HCT116 (cell line): ENCODE measurements around the gene OR5P2. TPM values are rescaled to one million over a fixed set of nuclear protein-coding genes. Genes with fewer than 3 reads are reported as not detected.

Source experiments
- ATAC-seq: fragments of 200-7000 bp; cut with Tn5 transposase; 2 replicates; pipeline ENCODE4 v1.9.1; 2020; ENCODE audit warnings: mild to moderate bottlenecking, moderate library complexity
- Bru-seq: library from RNA; stranded (reverse); fragments of 400-500 nt; gene quantifications from one replicate; lab custom pipeline; 2021; lab: Mats Ljungman, UMichigan
- BruChase-seq, 2 experiments: library from RNA; stranded (reverse); fragments of 400-500 nt; gene quantifications; one replicate each; lab custom pipeline; 2021; lab: Mats Ljungman, UMichigan
- BruUV-seq: library from RNA; stranded (reverse); fragments of 400-500 nt; replicated peaks from 2 replicates; lab custom pipeline; 2021; lab: Mats Ljungman, UMichigan
- CTCF ChIA-PET: fragments of 300-600 bp; sonication (Branson Sonifier 250); formaldehyde crosslinking; loops from one replicate; lab custom pipeline; 2021; ENCODE audit warnings: antibody characterized with exemption; lab: Charles Lee
- POLR2A ChIA-PET: fragments of 300-600, 350-600 bp; sonication (Branson Sonifier 250); formaldehyde crosslinking; loops from one replicate; lab custom pipeline; 2021; ENCODE audit warnings: antibody characterized with exemption; lab: Charles Lee
- RAD21 ChIA-PET, 2 experiments: fragments of 300-600 bp; sonication (Branson Sonifier 250); formaldehyde crosslinking; loops; one replicate each; lab custom pipeline; 2023; ENCODE audit warnings: low total read pairs in 2 of 2; ENCODE audit not compliant: uncharacterized antibody in 2 of 2, unreplicated experiment in 2 of 2, low non-redundant PET in 1 of 2; lab: Charles Lee
- DNase-seq: peaks from one replicate; pipeline ENCODE4 v3.0.0-alpha.2; 2010; ENCODE audit warnings: low read depth, low spot score
- H2AFZ ChIP-seq: fragments of 200-600 bp; shearing (Covaris generic), sonication (generic); 2 replicates; pipeline ENCODE4 v1.6.1; 2017; ENCODE audit warnings: low read depth, mixed run types, mixed read lengths, antibody characterized with exemption, low read length; ENCODE audit not compliant: poor library complexity, severe bottlenecking
- H3K27ac ChIP-seq: 2 replicates; pipeline ENCODE4 v1.5.1; 2012; ENCODE audit warnings: low read depth, low read length
- H3K27me3 ChIP-seq: fragments of 200-600 bp; sonication (generic); 2 replicates; pipeline ENCODE4 v1.6.1; 2016; ENCODE audit warnings: mixed run types, low read length, mixed read lengths; ENCODE audit not compliant: insufficient read depth
- H3K36me3 ChIP-seq, 2 experiments: fragments of 200-500 bp in 1 of 2; fragments of 200-600 bp in 1 of 2; sonication (Bioruptor generic) in 1 of 2; sonication (generic) in 1 of 2; 2 replicates each; pipeline versions ENCODE4 v1.5.1 to v1.6.1; 2014 to 2016; ENCODE audit warnings: low read length in 2 of 2, inconsistent platforms in 1 of 2, mixed read lengths in 1 of 2, mixed run types in 1 of 2; ENCODE audit not compliant: insufficient read depth in 2 of 2, control insufficient read depth in 1 of 2
- H3K4me1 ChIP-seq, 2 experiments: fragments of 200-600 bp in 1 of 2; sonication (generic) in 1 of 2; 2 replicates each; pipeline versions ENCODE4 v1.5.1 to v1.6.1; 2012 to 2017; ENCODE audit warnings: low read length in 2 of 2, inconsistent platforms in 1 of 2, mild to moderate bottlenecking in 1 of 2, mixed read lengths in 1 of 2, mixed run types in 1 of 2, moderate library complexity in 1 of 2; ENCODE audit not compliant: insufficient read depth in 2 of 2, control insufficient read depth in 1 of 2
- H3K4me2 ChIP-seq: fragments of 200-600 bp; sonication (generic); 2 replicates; pipeline ENCODE4 v1.6.1; 2017; ENCODE audit warnings: mixed run types, low read length, mixed read lengths
- H3K4me3 ChIP-seq, 2 experiments: fragments of 200-600 bp in 1 of 2; sonication (generic) in 1 of 2; replicated peaks in 1 of 2; 2 replicates each; pipeline ENCODE4 v1.5.1; 2011 to 2016; ENCODE audit warnings: low read length in 2 of 2, control low read depth in 1 of 2, low read depth in 1 of 2, mild to moderate bottlenecking in 1 of 2, mixed read lengths in 1 of 2, mixed run types in 1 of 2
- H3K79me2 ChIP-seq: fragments of 200-600 bp; sonication (generic); 2 replicates; pipeline ENCODE4 v1.6.1; 2017; ENCODE audit warnings: mild to moderate bottlenecking, mixed run types, low read length, moderate library complexity, mixed read lengths; ENCODE audit not compliant: insufficient read depth
- H3K9ac ChIP-seq: fragments of 200-600 bp; sonication (generic); 2 replicates; pipeline ENCODE4 v1.6.1; 2016; ENCODE audit warnings: low read length, mixed read lengths
- H3K9me2 ChIP-seq: fragments of 200-600 bp; sonication (generic), shearing (Covaris generic); 2 replicates; pipeline ENCODE4 v1.6.1; 2017; ENCODE audit warnings: mixed run types, mild to moderate bottlenecking, moderate library complexity; ENCODE audit not compliant: insufficient read depth
- H3K9me3 ChIP-seq, 2 experiments: fragments of 200-500 bp in 1 of 2; fragments of 200-600 bp in 1 of 2; sonication (Bioruptor generic) in 1 of 2; sonication (generic) in 1 of 2; 2 replicates each; pipeline ENCODE4 v1.6.1; 2014 to 2017; ENCODE audit warnings: low read length in 2 of 2, mixed read lengths in 2 of 2, inconsistent platforms in 1 of 2, low read depth in 1 of 2, mild to moderate bottlenecking in 1 of 2, mixed run types in 1 of 2, moderate library complexity in 1 of 2; ENCODE audit not compliant: control insufficient read depth in 1 of 2, insufficient read depth in 1 of 2
- H4K20me1 ChIP-seq: fragments of 200-600 bp; sonication (generic), shearing (Covaris generic); 2 replicates; pipeline ENCODE4 v1.6.1; 2017; ENCODE audit warnings: mixed run types, mild to moderate bottlenecking, moderate library complexity; ENCODE audit not compliant: insufficient read depth
- CBX3 ChIP-seq: IDR thresholded peaks from 2 replicates; pipeline ENCODE4 v1.6.1; 2012; ENCODE audit warnings: low read depth
- CEBPB ChIP-seq: IDR thresholded peaks from 2 replicates; pipeline ENCODE4 v1.6.1; 2012; ENCODE audit warnings: low read depth
- ELF1 ChIP-seq: IDR thresholded peaks from 2 replicates; pipeline ENCODE4 v1.6.1; 2012; ENCODE audit warnings: low read depth, borderline replicate concordance
- SIN3A ChIP-seq: IDR thresholded peaks from 2 replicates; pipeline ENCODE4 v1.6.1; 2012; ENCODE audit warnings: low read depth
- intact Hi-C: fragments of 100-400 bp; cut with micrococcal nuclease; formaldehyde crosslinking; loops from 2 replicates; pipeline ENCODE4 v1.10.0; 2022
- long read RNA-seq: library from polyadenylated mRNA; unstranded; transcript quantifications from one replicate; pipeline ENCODE4 v2.0.0, GENCODE V29; 2021; ENCODE audit not compliant: unreplicated experiment
- polyA plus RNA-seq: library from polyadenylated mRNA; unstranded; fragments of >200 nt; gene quantifications from 2 replicates; pipeline ENCODE4 v1.2.1, GENCODE V29; 2012; ENCODE audit warnings: missing spikeins
- total RNA-seq: library from RNA; stranded (reverse); gene quantifications from one replicate; pipeline ENCODE4 v1.2.1, GENCODE V29; 2021; ENCODE audit not compliant: unreplicated experiment
- TF ChIP-seq, protein P1 (sequence below), 3 experiments: fragments of 200-600 bp in 1 of 3; sonication (generic) in 1 of 3; IDR thresholded peaks in 2 of 3; conservative IDR thresholded peaks in 1 of 3; 2 replicates each; pipeline ENCODE4 v1.5.1; 2012 to 2017; ENCODE audit warnings: low read depth in 2 of 3, low read length in 2 of 3, antibody characterized with exemption in 1 of 3, borderline replicate concordance in 1 of 3, control low read depth in 1 of 3, mild to moderate bottlenecking in 1 of 3, mixed read lengths in 1 of 3, mixed run types in 1 of 3, moderate library complexity in 1 of 3; ENCODE audit not compliant: insufficient read depth in 1 of 3
- TF ChIP-seq, protein P2 (sequence below): IDR thresholded peaks from 2 replicates; pipeline ENCODE4 v1.6.1; 2012; ENCODE audit warnings: low read depth
- TF ChIP-seq, protein P3 (sequence below): IDR thresholded peaks from 2 replicates; pipeline ENCODE4 v1.6.1; 2012

The OR5P2 gene, protein sequence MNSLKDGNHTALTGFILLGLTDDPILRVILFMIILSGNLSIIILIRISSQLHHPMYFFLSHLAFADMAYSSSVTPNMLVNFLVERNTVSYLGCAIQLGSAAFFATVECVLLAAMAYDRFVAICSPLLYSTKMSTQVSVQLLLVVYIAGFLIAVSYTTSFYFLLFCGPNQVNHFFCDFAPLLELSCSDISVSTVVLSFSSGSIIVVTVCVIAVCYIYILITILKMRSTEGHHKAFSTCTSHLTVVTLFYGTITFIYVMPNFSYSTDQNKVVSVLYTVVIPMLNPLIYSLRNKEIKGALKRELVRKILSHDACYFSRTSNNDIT
- not detected for total RNA-seq
- polyA plus RNA-seq, result not detected in 2 replicates
- Bru-seq, nascent RNA, result not detected
- not detected for BruChase-seq, experiment 1, labeled RNA remaining after a 6-hour chase
- not detected for BruChase-seq, experiment 2, labeled RNA remaining after a 2-hour chase
- long read RNA-seq, result 0 reads

DNA sequence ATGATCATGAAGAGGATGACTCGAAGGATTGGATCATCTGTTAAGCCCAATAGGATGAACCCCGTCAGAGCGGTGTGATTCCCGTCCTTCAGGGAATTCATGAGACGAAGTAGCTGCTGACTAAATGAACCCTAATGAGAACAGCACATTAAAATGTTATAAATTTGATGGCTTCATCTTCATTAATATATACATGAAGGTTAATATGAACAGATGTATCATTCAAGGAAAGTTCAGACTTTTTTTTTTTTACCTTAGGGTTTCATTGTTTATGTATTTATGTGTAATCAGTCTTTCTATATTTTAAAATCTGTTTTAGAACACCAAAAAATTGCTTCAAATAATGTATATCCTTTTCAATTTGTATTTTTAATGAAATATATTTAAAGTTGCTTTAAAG lies at the start of gene OR5P2:
Gene OR5P2 (minus strand): TSS at position 101 of the 400 bp plus-strand sequence. CDS start 0 bp downstream, at position 101.
- Histone ChIP-seq H3K9ac (no peak within 1 kb of the TSS), H3K4me1 (no peaks in the 10 kb centered on the region), H3K4me3 (no peak within 1 kb of the TSS), H4K20me1 (no peaks in the 10 kb centered on the region), H3K27ac (no peak within 1 kb of the TSS), H3K9me3 (no peaks in the 10 kb centered on the region), H3K27me3 (peaks cover 26% of the 10 kb centered on the region), H3K36me3 (no peaks in the 10 kb centered on the region), H2AFZ (no peak within 1 kb of the TSS), H3K79me2 (no peaks in the 10 kb centered on the region), H3K9me2 (no peaks in the 10 kb centered on the region), H3K4me2 (no peak within 1 kb of the TSS)
- no peak for TF ChIP-seq ELF1
- TF ChIP-seq CBX3, result no peak
- no peak for TF ChIP-seq SIN3A
- TF ChIP-seq CEBPB, result no peak
- TF ChIP-seq, protein P1, sequence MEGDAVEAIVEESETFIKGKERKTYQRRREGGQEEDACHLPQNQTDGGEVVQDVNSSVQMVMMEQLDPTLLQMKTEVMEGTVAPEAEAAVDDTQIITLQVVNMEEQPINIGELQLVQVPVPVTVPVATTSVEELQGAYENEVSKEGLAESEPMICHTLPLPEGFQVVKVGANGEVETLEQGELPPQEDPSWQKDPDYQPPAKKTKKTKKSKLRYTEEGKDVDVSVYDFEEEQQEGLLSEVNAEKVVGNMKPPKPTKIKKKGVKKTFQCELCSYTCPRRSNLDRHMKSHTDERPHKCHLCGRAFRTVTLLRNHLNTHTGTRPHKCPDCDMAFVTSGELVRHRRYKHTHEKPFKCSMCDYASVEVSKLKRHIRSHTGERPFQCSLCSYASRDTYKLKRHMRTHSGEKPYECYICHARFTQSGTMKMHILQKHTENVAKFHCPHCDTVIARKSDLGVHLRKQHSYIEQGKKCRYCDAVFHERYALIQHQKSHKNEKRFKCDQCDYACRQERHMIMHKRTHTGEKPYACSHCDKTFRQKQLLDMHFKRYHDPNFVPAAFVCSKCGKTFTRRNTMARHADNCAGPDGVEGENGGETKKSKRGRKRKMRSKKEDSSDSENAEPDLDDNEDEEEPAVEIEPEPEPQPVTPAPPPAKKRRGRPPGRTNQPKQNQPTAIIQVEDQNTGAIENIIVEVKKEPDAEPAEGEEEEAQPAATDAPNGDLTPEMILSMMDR (IDR thresholded peaks at IDR 0.05 in 2 of 3, conservative IDR thresholded peaks at IDR 0.05 in 1 of 3; ENCODE audit: borderline replicate concordance in 1 of 3, insufficient read depth in 1 of 3, low read depth in 2 of 3, low read length in 2 of 3), result no peak
- TF ChIP-seq, protein P2, sequence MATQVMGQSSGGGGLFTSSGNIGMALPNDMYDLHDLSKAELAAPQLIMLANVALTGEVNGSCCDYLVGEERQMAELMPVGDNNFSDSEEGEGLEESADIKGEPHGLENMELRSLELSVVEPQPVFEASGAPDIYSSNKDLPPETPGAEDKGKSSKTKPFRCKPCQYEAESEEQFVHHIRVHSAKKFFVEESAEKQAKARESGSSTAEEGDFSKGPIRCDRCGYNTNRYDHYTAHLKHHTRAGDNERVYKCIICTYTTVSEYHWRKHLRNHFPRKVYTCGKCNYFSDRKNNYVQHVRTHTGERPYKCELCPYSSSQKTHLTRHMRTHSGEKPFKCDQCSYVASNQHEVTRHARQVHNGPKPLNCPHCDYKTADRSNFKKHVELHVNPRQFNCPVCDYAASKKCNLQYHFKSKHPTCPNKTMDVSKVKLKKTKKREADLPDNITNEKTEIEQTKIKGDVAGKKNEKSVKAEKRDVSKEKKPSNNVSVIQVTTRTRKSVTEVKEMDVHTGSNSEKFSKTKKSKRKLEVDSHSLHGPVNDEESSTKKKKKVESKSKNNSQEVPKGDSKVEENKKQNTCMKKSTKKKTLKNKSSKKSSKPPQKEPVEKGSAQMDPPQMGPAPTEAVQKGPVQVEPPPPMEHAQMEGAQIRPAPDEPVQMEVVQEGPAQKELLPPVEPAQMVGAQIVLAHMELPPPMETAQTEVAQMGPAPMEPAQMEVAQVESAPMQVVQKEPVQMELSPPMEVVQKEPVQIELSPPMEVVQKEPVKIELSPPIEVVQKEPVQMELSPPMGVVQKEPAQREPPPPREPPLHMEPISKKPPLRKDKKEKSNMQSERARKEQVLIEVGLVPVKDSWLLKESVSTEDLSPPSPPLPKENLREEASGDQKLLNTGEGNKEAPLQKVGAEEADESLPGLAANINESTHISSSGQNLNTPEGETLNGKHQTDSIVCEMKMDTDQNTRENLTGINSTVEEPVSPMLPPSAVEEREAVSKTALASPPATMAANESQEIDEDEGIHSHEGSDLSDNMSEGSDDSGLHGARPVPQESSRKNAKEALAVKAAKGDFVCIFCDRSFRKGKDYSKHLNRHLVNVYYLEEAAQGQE, result no peak
- TF ChIP-seq, protein P3, sequence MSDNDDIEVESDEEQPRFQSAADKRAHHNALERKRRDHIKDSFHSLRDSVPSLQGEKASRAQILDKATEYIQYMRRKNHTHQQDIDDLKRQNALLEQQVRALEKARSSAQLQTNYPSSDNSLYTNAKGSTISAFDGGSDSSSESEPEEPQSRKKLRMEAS, result no peak
- ChIA-PET POLR2A (no interaction called here), CTCF (no interaction called here), RAD21 (no interaction called here)
- ATAC-seq, result no peak
- no peak for DNase-seq
- BruUV-seq, result no TSS peak
- intact Hi-C loops, result no loop called here
